HUES6 (cell line): ENCODE measurements around the gene SGK2.

ENCODE experiments used
- H3K27ac ChIP-seq: 2 replicates; pipeline ENCODE4 v1.7.0; 2013; ENCODE audit warnings: low read depth, mild to moderate bottlenecking, low read length, inconsistent platforms
- H3K27me3 ChIP-seq: 2 replicates; pipeline ENCODE4 v1.6.1; 2013; ENCODE audit warnings: low read length; ENCODE audit not compliant: control insufficient read depth, insufficient read depth
- H3K36me3 ChIP-seq: 2 replicates; pipeline ENCODE4 v1.6.1; 2013; ENCODE audit warnings: low read length; ENCODE audit not compliant: control insufficient read depth, insufficient read depth
- H3K4me1 ChIP-seq: 2 replicates; pipeline ENCODE4 v1.6.1; 2013; ENCODE audit warnings: low read length; ENCODE audit not compliant: control insufficient read depth, insufficient read depth
- H3K4me3 ChIP-seq: 2 replicates; pipeline ENCODE4 v1.5.1; 2013; ENCODE audit warnings: low read depth, low read length
- H3K9ac ChIP-seq: one replicate; pipeline ENCODE4 v1.6.1; 2013; ENCODE audit warnings: mild to moderate bottlenecking, low read length
- H3K9me3 ChIP-seq: 2 replicates; pipeline ENCODE4 v1.6.1; 2013; ENCODE audit warnings: low read depth, low read length; ENCODE audit not compliant: control insufficient read depth, insufficient read depth

The SGK2 gene

DNA sequence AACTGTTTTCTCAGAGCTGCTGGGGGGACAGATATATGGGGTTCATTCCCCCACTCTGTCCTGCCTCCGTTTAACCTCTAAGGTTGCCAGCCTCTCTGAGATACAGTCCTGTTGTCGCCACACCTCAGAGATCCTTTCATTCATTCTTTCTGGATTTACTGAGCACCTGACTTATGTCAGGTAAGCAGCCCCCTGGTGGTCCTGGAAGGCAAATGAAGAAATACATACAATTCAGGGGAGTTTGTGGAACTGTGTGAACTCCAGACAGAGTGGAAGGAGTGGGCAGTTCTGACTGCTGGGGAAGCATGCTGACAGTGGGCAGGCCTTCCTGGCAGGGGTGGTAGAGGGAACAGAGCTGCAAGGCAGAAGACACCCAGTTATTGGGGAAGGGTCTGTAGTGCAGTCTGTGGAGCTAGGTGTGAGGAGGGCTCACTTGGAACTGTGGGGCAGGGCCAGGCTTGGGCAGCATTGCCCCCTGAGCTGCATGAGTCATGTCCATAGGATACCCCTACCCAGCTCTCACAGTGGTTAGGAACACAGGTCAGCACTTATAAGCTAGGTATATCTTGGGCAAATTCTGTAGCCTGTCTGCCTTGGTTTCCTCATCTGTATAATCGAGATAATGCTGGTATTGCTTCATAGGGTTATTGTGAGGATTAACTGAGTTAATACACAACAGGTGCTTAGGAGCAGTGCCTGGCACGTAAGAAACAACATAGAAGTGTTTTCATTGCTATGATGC, 12.8 kb upstream of the SGK2 start:
- Histone ChIP-seq H3K4me1 (no peaks in the 10 kb centered on the region), H3K9ac (no peak overlapping the region), H3K27me3 (no peaks in the 10 kb centered on the region), H3K4me3 (no peak overlapping the region), H3K27ac (no peak overlapping the region), H3K36me3 (peaks cover 14% of the 10 kb centered on the region), H3K9me3 (peaks cover 6% of the 10 kb centered on the region; the same call in 1 of the 2 replicates)

DNA sequence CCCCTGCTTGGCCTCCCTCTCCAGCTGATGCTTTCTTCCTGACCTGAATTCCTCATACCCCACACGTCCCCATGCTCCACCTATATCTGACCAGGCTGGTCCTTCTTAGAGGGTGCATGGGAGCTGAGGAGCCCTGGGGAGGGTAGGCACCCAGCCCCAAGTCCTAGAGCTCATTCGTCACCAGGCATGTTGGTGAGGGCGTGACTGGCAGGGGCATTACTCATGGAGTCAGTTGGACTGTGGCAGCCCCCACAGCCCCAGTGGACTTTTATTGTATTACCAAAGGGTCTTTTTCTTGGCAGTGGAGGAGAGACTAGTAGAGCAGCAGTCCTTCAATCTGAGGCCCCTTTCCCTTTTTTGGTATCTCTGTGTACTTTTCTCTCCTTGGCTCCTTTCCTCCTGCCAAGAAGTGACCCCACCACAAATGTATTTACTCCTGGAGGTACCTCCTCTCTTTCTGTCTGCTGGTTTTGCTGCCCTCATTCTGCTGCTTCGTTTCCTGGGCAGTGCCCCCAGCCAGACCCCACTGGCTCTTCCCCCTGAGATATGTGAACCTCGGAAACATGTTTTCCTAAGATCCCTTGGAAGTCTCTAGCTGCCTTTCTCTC, 10.4 kb upstream of the SGK2 start:
- Histone ChIP-seq H3K4me3 (no peak overlapping the region), H3K4me1 (no peaks in the 10 kb centered on the region), H3K27me3 (no peaks in the 10 kb centered on the region), H3K36me3 (peaks cover 12% of the 10 kb centered on the region), H3K9me3 (peaks cover 6% of the 10 kb centered on the region; the same call in 1 of the 2 replicates), H3K27ac (no peak overlapping the region), H3K9ac (no peak overlapping the region)

DNA sequence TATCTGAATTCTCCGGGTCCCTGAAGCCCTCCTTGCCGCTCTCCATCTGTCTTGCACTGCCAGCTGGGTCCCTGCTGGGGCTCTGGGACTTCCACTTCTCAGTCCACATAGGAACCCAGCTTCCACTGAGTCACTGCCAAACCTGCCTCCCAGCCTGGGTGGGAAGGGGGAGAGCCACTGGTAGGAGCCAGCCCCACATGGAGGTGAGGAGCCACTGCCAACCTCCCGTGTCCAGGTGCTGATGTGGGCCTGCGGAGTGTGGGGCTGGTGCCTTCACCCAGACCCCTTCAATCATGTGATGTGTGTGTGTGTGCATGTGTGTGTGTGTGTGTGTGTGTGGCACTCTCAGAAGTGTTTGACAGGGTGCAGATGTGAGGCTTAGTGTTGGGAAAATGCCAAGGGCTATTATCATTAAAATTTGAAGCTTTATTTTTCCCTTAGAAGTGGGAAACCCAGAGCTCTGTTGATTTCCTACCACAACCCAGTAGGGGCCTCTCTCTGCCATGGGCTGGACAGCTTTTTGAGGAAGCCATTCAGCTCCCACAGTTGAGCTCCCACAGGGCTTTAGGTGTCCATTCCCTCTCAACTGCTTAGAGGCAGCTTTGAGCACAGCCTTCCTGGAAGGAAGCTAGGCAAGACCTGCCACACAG, 9.3 kb upstream of the SGK2 start:
- Histone ChIP-seq H3K9ac (no peak overlapping the region), H3K27ac (no peak overlapping the region), H3K36me3 (peaks cover 12% of the 10 kb centered on the region), H3K27me3 (no peaks in the 10 kb centered on the region), H3K4me1 (no peaks in the 10 kb centered on the region), H3K9me3 (peaks cover 6% of the 10 kb centered on the region; the same call in 1 of the 2 replicates), H3K4me3 (no peak overlapping the region)

DNA sequence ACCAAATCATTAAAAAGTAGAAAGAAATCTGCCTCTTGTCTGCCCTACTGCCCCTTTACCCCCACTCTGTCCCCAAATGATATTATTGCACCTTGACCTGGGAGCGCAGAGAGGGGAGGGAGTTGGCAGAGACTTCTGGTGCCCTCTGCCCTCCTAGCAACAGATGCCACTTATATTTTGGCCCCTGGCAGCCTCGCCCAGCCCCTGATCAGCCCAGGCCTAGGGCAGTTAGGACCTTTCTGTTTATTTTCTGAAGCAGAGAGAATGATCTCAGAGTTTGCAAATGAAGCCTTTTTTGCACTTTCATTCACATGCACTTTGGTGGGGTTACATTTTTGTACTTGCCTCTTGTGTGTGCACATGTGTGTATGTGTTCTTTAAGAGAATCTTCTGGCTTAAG, 8.4 kb upstream of the SGK2 start:
- H3K4me1 ChIP-seq, result no peaks in the 10 kb centered on the region
- no peak overlapping the region for H3K27ac ChIP-seq
- peaks cover 7% of the 10 kb centered on the region for H3K36me3 ChIP-seq
- H3K4me3 ChIP-seq, result no peak overlapping the region
- peaks cover 6% of the 10 kb centered on the region; the same call in 1 of the 2 replicates for H3K9me3 ChIP-seq
- no peak overlapping the region for H3K9ac ChIP-seq
- no peaks in the 10 kb centered on the region for H3K27me3 ChIP-seq

DNA sequence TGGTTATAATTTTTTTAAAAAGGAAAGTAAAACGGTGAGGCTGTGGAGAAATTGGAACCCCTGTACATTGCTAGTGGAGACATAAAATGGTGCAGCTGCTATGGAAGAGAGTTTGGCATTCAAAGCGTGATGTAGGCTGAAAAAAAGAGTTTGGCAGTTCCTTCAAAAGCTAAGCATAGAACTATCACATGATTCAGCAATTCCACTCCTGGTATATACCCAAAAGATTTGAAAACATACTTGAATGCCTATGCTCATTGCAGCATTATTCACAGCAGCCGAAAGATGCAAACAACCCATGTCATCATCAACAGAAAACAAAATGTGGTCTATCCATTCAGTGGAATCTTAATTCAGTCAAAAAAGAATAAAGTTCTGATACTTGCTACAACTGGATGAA, 4.5 kb upstream of the SGK2 start:
- no peak overlapping the region for H3K27ac ChIP-seq
- H3K4me3 ChIP-seq, result no peak overlapping the region
- H3K4me1 ChIP-seq, result peaks cover 8% of the 10 kb centered on the region; the same call in 1 of the 2 replicates
- no peaks in the 10 kb centered on the region for H3K27me3 ChIP-seq
- no peaks in the 10 kb centered on the region for H3K9me3 ChIP-seq
- H3K36me3 ChIP-seq, result no peaks in the 10 kb centered on the region
- no peak overlapping the region for H3K9ac ChIP-seq

DNA sequence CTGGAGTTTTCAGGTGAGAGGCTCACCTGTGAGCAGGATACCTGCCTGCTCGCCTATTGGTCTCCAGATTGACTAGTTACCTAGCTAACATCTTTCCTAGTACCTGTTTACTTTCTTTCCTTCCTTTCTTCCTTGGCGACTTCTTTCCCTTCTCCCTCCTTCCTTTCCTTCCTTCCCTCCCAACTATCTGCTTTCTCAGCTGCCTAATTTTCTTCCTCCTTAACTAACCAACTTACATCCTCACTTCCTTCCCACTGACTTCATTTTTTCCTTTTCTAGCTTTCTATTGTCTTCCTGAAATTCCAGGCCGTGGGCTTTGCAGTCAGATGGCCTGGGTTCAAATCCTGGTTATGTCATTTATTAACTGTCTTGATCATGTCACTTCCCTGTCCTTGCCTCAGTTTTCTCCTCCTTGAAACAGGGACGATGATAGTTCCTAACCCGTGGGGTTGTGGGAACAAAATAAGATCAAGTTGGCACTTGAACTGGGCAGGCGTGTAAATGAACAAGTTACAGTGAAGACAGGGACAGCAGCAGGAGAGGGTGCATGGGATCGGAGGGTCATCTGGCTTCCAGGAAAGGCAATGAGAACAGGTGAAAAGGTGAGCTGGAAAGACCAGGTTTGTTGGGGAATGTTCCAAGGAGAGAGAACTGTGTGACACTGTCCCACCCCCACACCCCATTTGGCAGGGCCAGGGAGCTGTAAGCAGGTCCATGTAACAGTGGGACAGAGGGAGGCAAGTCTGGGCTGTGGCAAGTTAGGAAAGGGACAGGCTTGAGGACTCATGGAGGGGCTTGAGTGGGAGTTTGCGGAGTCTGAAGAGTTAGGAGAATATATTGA, 540 bp downstream of the SGK2 start:
- H3K27me3 ChIP-seq, result no peaks in the 10 kb centered on the region
- H3K36me3 ChIP-seq, result no peaks in the 10 kb centered on the region
- H3K4me1 ChIP-seq, result peaks cover 8% of the 10 kb centered on the region; the same call in 1 of the 2 replicates
- H3K4me3 ChIP-seq, result no peak overlapping the region
- H3K27ac ChIP-seq, result no peak overlapping the region
- H3K9me3 ChIP-seq, result no peaks in the 10 kb centered on the region
- no peak overlapping the region for H3K9ac ChIP-seq

DNA sequence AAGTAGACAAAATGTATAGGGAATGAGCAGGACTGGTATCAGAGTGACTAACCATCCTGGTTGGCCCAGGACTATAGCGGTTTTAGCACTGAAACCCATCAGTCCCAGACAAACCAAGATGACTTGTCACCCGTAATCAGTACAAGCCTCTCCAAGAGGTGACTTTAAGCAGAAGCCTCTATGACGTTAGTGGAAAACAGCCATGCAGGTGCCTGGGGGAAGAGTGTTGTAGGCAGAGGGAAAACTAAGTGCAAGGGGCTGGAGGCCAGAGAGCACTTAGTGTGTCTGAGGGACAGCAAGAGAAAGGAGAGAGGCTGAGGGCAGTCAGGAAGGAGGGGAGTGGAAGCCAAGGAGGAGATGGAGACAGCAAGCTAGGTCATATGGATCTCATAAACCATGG, 2.1 kb downstream of the SGK2 start:
- H3K27ac ChIP-seq, result no peak overlapping the region
- H3K4me3 ChIP-seq, result no peak overlapping the region
- peaks cover 8% of the 10 kb centered on the region; the same call in 1 of the 2 replicates for H3K4me1 ChIP-seq
- H3K9me3 ChIP-seq, result no peaks in the 10 kb centered on the region
- no peak overlapping the region for H3K9ac ChIP-seq
- H3K27me3 ChIP-seq, result no peaks in the 10 kb centered on the region
- no peaks in the 10 kb centered on the region for H3K36me3 ChIP-seq

DNA sequence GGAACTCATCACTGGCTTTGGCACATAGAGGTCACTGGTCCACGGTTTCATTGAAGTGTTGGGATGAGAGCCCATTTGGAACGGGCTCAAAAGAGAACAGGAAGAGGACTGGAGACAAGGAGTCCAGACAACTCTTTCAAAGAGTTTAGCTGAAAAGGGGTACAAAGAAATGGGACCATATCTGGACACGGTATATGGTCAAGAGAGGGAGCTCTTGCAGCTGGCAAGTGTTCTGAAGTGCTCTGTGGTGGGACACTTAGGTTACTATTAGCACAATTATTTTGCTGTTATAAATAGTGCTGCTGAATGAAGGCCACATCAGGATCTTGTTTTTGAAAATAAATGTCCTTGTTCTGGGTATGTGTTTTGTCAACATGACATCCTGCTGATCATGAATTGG, 4.6 kb downstream of the SGK2 start:
- H3K9ac ChIP-seq, result no peak overlapping the region
- H3K27me3 ChIP-seq, result no peaks in the 10 kb centered on the region
- no peak overlapping the region for H3K4me3 ChIP-seq
- no peaks in the 10 kb centered on the region for H3K36me3 ChIP-seq
- H3K4me1 ChIP-seq, result peaks cover 5% of the 10 kb centered on the region; the same call in 1 of the 2 replicates
- H3K27ac ChIP-seq, result no peak overlapping the region
- no peaks in the 10 kb centered on the region for H3K9me3 ChIP-seq

DNA sequence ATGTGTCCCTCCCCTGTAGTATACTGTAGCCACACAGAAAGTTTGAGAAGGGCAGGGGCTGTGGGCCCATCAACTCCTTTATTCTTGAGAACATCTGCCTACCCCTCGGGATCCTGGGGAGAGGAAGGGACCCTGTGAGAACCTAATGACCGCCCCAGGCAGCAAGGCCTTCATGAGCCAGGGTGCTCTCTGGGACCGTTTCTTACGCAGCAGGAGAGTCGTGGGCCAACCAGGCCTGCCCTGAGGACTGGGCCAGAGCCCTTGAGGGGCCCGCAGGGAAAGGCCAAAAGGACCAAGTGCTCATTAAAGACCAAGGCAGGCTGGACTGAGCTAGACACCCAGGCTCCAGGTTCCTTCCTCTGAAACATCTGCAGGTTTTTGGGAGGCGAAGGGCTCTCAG, 5.2 kb downstream of the SGK2 start:
- Histone ChIP-seq H3K27ac (no peak overlapping the region), H3K4me3 (no peak overlapping the region), H3K27me3 (no peaks in the 10 kb centered on the region), H3K9ac (no peak overlapping the region), H3K9me3 (no peaks in the 10 kb centered on the region), H3K36me3 (no peaks in the 10 kb centered on the region), H3K4me1 (no peaks in the 10 kb centered on the region)

DNA sequence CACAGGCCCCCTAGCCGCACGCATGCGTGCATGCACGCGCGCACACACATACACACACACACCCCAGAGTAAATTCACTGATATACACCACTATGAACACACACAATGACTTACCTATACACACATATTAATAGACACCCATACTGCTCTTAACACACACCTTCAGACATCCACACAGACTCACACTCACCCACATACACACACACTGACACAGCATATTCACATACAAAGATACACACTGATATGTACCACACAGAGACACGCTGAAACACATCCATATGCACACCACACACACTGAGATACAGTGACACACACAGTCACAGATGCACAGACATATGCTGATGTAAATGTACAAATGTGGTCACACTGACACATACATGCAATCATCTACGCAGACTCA, 5.6 kb downstream of the SGK2 start:
- Histone ChIP-seq H3K4me1 (no peaks in the 10 kb centered on the region), H3K9me3 (no peaks in the 10 kb centered on the region), H3K4me3 (no peak overlapping the region), H3K27ac (no peak overlapping the region), H3K9ac (no peak overlapping the region), H3K27me3 (no peaks in the 10 kb centered on the region), H3K36me3 (no peaks in the 10 kb centered on the region)
